AG04449 (cell line): ENCODE measurements around the gene TAOK2.

Source experiments
- CTCF ChIA-PET: fragments of 350-600 bp; formaldehyde crosslinking; extraction: SDS; loops from one replicate; lab custom pipeline; 2021; ENCODE audit warnings: antibody characterized with exemption; lab: Yijun Ruan, JAX
- POLR2A ChIA-PET: fragments of 400-600, 350-600 bp; formaldehyde crosslinking; extraction: SDS; loops from one replicate; lab custom pipeline; 2020; ENCODE audit warnings: antibody characterized with exemption, inconsistent platforms; lab: Yijun Ruan, JAX
- DNase-seq: peaks from one replicate; pipeline ENCODE4 v3.0.0-alpha.2; 2010; ENCODE audit warnings: low read depth, low spot score
- H3K4me3 ChIP-seq: 2 replicates; pipeline ENCODE4 v1.5.1; 2011; ENCODE audit warnings: low read depth, mild to moderate bottlenecking, control low read depth, low read length
- TF ChIP-seq, protein P1 (sequence below): IDR thresholded peaks from one replicate; pipeline ENCODE4 v1.5.1; 2011; ENCODE audit warnings: mild to moderate bottlenecking, moderate library complexity, low read length, control low read depth, inconsistent platforms; ENCODE audit not compliant: insufficient read depth; ENCODE audit errors: missing control alignments

Gene TAOK2

DNA sequence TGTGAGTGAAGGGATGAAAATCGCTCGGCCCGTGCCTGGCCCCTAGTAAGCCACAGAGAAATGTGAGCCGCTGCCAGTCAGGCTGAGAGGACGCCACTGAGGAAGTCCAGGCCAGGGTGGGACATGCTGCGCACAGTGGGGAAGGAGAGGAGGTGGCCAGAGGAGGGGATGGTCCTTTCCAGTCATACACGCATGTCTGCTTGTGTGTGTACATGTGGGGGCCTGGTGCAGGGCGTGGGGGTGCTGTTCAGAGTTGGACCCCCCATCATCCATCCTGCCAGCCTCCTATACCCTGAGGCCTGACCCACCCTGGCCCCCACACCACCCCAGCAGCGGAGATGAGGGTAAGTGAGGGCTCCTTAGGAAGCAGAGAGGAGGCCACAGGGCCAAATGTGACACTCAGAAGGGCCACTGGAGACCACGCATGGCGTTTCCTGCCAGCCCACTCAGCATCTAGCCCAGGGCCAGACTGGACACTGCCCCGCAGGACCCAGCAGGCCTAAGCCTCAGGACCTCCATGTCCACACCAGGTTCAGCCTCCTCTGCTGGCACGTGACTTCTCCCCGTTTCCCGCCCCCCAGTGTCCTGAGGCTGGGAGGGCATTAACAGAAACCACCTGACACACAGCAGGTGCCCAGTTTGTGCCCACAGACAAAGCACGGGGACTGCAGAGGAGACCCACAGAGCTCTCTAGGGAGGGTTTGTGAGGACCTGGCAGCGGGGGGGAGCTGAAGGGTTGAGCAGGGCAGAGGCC is 30.2 kb downstream of the TAOK2 start:
- DNase-seq: no peak
- POLR2A ChIA-PET: interaction anchor here (0.7 to 1.3 kb wide), 2 partner anchors 77 to 103 kb away, joined by 3 to 4 read pairs; partner anchors contain the start of genes ASPHD1 and KCTD13
- H3K4me3 ChIP-seq: no peak overlapping the region
- CTCF ChIA-PET: interaction anchor here (0.8 to 3.5 kb wide), 8 partner anchors 8 to 301 kb away, joined by 3 to 23 read pairs (median 4); partner anchors contain the start of genes HIRIP3, INO80E and TLCD3B
- TF ChIP-seq, protein P1, sequence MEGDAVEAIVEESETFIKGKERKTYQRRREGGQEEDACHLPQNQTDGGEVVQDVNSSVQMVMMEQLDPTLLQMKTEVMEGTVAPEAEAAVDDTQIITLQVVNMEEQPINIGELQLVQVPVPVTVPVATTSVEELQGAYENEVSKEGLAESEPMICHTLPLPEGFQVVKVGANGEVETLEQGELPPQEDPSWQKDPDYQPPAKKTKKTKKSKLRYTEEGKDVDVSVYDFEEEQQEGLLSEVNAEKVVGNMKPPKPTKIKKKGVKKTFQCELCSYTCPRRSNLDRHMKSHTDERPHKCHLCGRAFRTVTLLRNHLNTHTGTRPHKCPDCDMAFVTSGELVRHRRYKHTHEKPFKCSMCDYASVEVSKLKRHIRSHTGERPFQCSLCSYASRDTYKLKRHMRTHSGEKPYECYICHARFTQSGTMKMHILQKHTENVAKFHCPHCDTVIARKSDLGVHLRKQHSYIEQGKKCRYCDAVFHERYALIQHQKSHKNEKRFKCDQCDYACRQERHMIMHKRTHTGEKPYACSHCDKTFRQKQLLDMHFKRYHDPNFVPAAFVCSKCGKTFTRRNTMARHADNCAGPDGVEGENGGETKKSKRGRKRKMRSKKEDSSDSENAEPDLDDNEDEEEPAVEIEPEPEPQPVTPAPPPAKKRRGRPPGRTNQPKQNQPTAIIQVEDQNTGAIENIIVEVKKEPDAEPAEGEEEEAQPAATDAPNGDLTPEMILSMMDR: no peak

DNA sequence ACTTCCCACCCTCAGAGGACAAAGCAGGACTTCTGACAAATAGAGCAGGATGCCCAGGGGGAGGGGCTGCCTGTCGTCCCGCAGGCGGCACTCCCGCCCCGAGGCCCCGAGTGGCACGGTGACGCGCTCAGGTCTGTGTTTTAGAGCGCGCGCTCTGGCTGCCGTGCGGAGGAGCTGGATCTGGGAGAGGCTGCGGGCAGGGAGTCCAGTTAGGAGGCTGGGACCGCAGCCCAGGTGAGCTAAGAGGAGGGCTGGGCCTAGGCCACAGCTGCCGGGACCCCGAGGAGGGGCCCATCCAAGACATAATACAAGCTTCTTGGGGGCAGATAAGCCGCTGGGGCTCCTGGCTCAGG is 30.7 kb downstream of the TAOK2 start:
- H3K4me3 ChIP-seq: no peak overlapping the region
- TF ChIP-seq, protein P1: no peak
- CTCF ChIA-PET: interaction anchor here (0.8 to 3.5 kb wide), 11 partner anchors 8 to 302 kb away, joined by 3 to 23 read pairs (median 3); partner anchors contain the start of genes HIRIP3, INO80E and TLCD3B
- POLR2A ChIA-PET: interaction anchor here (0.7 to 1.3 kb wide), 2 partner anchors 78 to 104 kb away, joined by 3 to 4 read pairs; partner anchors contain the start of genes ASPHD1 and KCTD13
- no peak for DNase-seq

DNA sequence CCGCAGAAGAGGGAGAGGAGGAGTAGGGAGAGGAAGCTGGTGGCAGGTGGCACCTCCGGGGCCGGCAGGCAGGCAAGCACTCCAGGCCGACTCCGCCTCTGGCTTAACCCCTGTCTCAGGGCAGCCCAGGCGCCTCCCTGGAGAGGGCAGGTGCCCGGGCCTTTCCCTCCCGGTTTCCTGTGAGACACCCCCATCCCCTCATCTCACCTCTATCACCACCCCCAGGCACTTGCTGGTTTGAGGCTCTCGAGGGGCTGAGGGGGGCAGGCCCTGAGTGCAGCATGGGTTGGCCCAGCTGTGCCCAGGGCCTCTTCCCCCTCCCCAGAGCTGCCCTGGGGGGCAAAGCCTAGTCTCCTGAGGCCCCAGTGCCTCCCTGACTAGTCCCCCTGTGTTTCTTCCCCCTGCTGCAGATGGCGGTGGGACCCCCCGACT is 31.2 kb downstream of the TAOK2 start:
- ChIA-PET CTCF (interaction anchor here (0.8 to 3.5 kb wide), 16 partner anchors 8 to 305 kb away, joined by 3 to 23 read pairs (median 3); partner anchors contain the start of genes HIRIP3, INO80E and TLCD3B), POLR2A (interaction anchor here (0.7 to 1.3 kb wide), 2 partner anchors 78 to 104 kb away, joined by 3 to 4 read pairs; partner anchors contain the start of genes ASPHD1 and KCTD13)
- H3K4me3 ChIP-seq: no peak overlapping the region
- no peak for DNase-seq
- TF ChIP-seq, protein P1: no peak

DNA sequence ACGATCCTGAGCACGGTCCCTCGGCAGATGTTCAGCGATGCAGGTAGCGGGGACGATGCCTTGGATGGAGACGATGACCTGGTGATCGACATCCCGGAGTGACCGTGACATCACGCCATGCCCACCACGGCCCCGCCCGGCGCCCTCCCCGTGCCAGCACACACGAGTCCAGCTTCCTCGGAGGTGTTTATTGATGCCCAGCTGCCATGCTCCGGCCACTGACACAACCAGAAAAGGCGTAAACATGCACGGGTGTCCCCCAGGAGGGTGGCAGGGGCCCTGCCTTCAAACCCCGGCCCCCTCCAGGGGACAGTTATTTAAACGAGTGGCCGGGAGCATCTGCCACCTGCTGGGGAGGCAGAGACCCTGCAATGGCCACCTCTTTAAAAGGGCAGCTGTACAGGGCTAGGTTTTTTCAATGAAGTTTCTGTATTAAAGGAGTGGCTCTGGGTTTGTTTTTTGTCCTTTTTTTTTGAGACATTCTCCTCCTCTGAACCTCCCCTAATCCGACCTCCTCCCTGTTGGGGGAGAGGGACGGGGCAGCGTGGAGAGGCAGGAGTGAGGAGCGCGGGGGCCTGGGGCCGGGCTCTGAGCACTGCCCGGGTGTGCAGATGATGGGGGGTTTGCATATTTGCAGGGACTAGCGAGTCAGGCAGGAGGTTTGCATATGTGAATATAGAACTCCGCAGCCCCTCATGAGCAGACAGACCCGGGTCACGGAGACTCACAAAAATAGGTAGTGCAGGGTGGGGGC is 31.9 kb downstream of the TAOK2 start:
- POLR2A ChIA-PET: interaction anchor here (0.6 to 1.3 kb wide), 3 partner anchors 104 to 197 kb away, joined by 3 to 4 read pairs (median 3); partner anchors contain the start of gene ASPHD1
- no peak overlapping the region for H3K4me3 ChIP-seq
- TF ChIP-seq, protein P1: peak; percentile 73
- no peak for DNase-seq
- CTCF ChIA-PET: interaction anchor here (0.6 to 3.5 kb wide), 21 partner anchors 9 to 307 kb away, joined by 3 to 23 read pairs (median 3); partner anchors contain the start of genes HIRIP3, INO80E, KCTD13 and SEZ6L2

DNA sequence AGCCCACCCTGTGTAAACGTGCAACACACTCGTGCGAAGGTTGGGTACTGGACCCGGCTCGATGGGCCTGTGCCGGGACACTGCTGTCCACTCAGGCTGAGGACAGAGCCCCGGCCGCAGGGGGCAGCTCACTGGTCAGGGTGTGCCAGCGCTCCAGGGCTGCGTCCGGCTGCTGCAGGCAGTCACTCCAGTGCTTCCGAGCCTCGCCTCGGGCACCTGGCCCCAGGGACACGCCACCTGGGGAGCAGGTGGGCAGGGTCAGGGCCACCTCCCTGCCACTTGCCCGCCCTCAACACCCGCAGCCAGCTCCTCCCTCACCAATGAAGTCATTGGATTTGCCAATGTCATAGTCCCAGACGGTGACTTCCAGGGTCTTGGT is 32.4 kb downstream of the TAOK2 start:
- DNase-seq: no peak
- H3K4me3 ChIP-seq: no peak overlapping the region
- ChIA-PET POLR2A (interaction anchor here (0.6 kb wide), 2 partner anchors 104 to 197 kb away, joined by 3 read pairs; no protein-coding TSS in a partner anchor), CTCF (interaction anchor here (0.6 to 3.5 kb wide), 17 partner anchors 10 to 307 kb away, joined by 3 to 23 read pairs (median 4); partner anchors contain the start of genes HIRIP3, INO80E, KCTD13 and SEZ6L2)
- TF ChIP-seq, protein P1: no peak
